HepG2 (cell line): ENCODE results near the gene SLC35B2. TPM values are rescaled to one million over a fixed set of nuclear protein-coding genes. Genes with fewer than 3 reads are reported as not detected.
A peak's percentile ranks its signal among the peaks of the same experiment; 100 is the strongest.

Experiments used
- HNRNPH1 ChIP-seq: fragments of 200-400 bp; formaldehyde crosslinking; optimal IDR thresholded peaks from 2 replicates; pipeline ENCODE3; 2017; ENCODE audit warnings: mild to moderate bottlenecking, low read depth, low read length
- MYNN ChIP-seq: sonication (generic); formaldehyde crosslinking; IDR thresholded peaks from 2 replicates; pipeline ENCODE4 v1.4.0; 2020; ENCODE audit warnings: mild to moderate bottlenecking, low read depth, missing genetic modification reagents
- NFYB ChIP-seq: sonication (generic); formaldehyde crosslinking; IDR thresholded peaks from 2 replicates; pipeline ENCODE4 v1.4.0; 2020; ENCODE audit warnings: missing genetic modification reagents
- RAD51 ChIP-seq: fragments of 450-650 bp; IDR thresholded peaks from 2 replicates; pipeline ENCODE4 v1.6.1; 2016; ENCODE audit warnings: borderline replicate concordance
- RXRA ChIP-seq: sonication (generic); formaldehyde crosslinking; IDR thresholded peaks from 2 replicates; pipeline ENCODE4 v1.5.1; 2020; ENCODE audit warnings: missing genetic modification reagents
- SIN3B ChIP-seq: fragments of 150-350 bp; IDR thresholded peaks from 2 replicates; pipeline ENCODE4 v1.6.1; 2014; ENCODE audit warnings: low read length
- SMARCE1 ChIP-seq: fragments of 450-650 bp; IDR thresholded peaks from 2 replicates; pipeline ENCODE4 v1.6.1; 2017; ENCODE audit warnings: borderline replicate concordance
- SOX6 ChIP-seq, 2 experiments: fragments of 450-650 bp in 1 of 2; sonication (generic) in 1 of 2; formaldehyde crosslinking in 1 of 2; IDR thresholded peaks; 2 replicates each; pipeline versions ENCODE4 v1.4.0 to v1.6.1; 2017 to 2020; ENCODE audit warnings: antibody characterized with exemption in 1 of 2, mild to moderate bottlenecking in 1 of 2, missing genetic modification reagents in 1 of 2
- TEAD3 ChIP-seq: optimal IDR thresholded peaks from 2 replicates; pipeline ENCODE3; 2016; ENCODE audit warnings: borderline replicate concordance
- TGIF2 ChIP-seq: IDR thresholded peaks from 2 replicates; pipeline ENCODE4 v1.6.1; 2016; ENCODE audit warnings: control low read depth, missing compliant biosample characterization
- TMF1 ChIP-seq: sonication (generic); formaldehyde crosslinking; IDR thresholded peaks from 2 replicates; pipeline ENCODE4 v1.8.1; 2022; ENCODE audit warnings: low read depth, missing genetic modification reagents
- ZNF331 ChIP-seq: sonication (generic); formaldehyde crosslinking; IDR thresholded peaks from 2 replicates; pipeline ENCODE4 v1.4.0; 2020; ENCODE audit warnings: missing genetic modification reagents
- ZNF558 ChIP-seq: sonication (generic); formaldehyde crosslinking; IDR thresholded peaks from 2 replicates; pipeline ENCODE4 v1.9.0; 2022; ENCODE audit warnings: mild to moderate bottlenecking, missing genetic modification reagents, borderline replicate concordance
- ZNF660 ChIP-seq: sonication (generic); formaldehyde crosslinking; IDR thresholded peaks from 2 replicates; pipeline ENCODE4 v1.5.1; 2020; ENCODE audit warnings: mild to moderate bottlenecking, low read depth, missing genetic modification reagents, borderline replicate concordance
- ZNF740 ChIP-seq: sonication (generic); formaldehyde crosslinking; IDR thresholded peaks from 2 replicates; pipeline ENCODE4 v1.4.0; 2020; ENCODE audit warnings: missing genetic modification reagents
- ZNF780A ChIP-seq: sonication (generic); formaldehyde crosslinking; IDR thresholded peaks from 2 replicates; pipeline ENCODE4 v1.8.0; 2022; ENCODE audit warnings: mild to moderate bottlenecking, missing genetic modification reagents, moderate library complexity
- ZNF792 ChIP-seq: IDR thresholded peaks from 2 replicates; pipeline ENCODE4 v1.6.1; 2016
- ZSCAN29 ChIP-seq: sonication (generic); formaldehyde crosslinking; conservative IDR thresholded peaks from 2 replicates; pipeline ENCODE4 v1.4.0; 2020; ENCODE audit warnings: mild to moderate bottlenecking, missing genetic modification reagents
- ZXDC ChIP-seq: sonication (generic); formaldehyde crosslinking; IDR thresholded peaks from 2 replicates; pipeline ENCODE4 v1.5.0; 2020; ENCODE audit warnings: mild to moderate bottlenecking, missing genetic modification reagents
- polyA plus RNA-seq, 8 experiments: library from polyadenylated mRNA; depleted of rRNA in 3 of 8; stranded (reverse) in 7 of 8; unstranded in 1 of 8; fragments of >200 nt; fragmentation: Illumina TruSeq in 4 of 8; extraction: Trizol in 4 of 8; gene quantifications; 2 replicates each; pipeline versions ENCODE4 v1.2.1 to v1.2.3, GENCODE V29; 2011 to 2016; ENCODE audit warnings: low read depth in 4 of 8, missing spikeins in 1 of 8, mixed read lengths in 1 of 8; ENCODE audit not compliant: insufficient read depth in 1 of 8
- total RNA-seq, 5 experiments: library from RNA; depleted of rRNA; stranded (reverse); fragments of >200 nt; fragmentation: Illumina TruSeq; extraction: Trizol; gene quantifications; 2 replicates each; pipeline ENCODE4 v1.2.3, GENCODE V29; 2016; ENCODE audit warnings: low read depth in 1 of 5
- TF ChIP-seq, protein P1 (sequence below), 2 experiments: fragments of 450-650 bp in 1 of 2; sonication (generic) in 1 of 2; formaldehyde crosslinking; IDR thresholded peaks; 2 replicates each; pipeline versions ENCODE4 v1.5.0 to v1.8.0; 2020 to 2022; ENCODE audit warnings: mild to moderate bottlenecking in 1 of 2, missing genetic modification reagents in 1 of 2
- TF ChIP-seq, protein P2 (sequence below): sonication (generic); formaldehyde crosslinking; IDR thresholded peaks from 2 replicates; pipeline ENCODE4 v1.4.0; 2020; ENCODE audit warnings: missing genetic modification reagents, borderline replicate concordance

Gene SLC35B2
- total and polyA plus RNA-seq, 2 of the 13 experiments (the other 11 are each of a cell fraction or from before 2014, with no cell fraction given) = 61.1 to 148 TPM

- TF ChIP-seq MYNN (CRISPR knock-in tag) (no peak), ZNF660 (CRISPR knock-in tag) (no peak), SIN3B (no peak), ZNF792 (peak; percentile 31; the same call in 1 of the 2 replicates), ZSCAN29 (CRISPR knock-in tag) (0 out of 2 replicates have a peak, but pooled peaks have one; percentile 73), TGIF2 (CRISPR knock-in tag) (no peak), SOX6 (IDR thresholded peaks at IDR 0.05) (no peak), SOX6 (CRISPR knock-in tag; IDR thresholded peaks at IDR 0.05) (peak; percentile 7; the same call in 1 of the 2 replicates), NFYB (CRISPR knock-in tag) (peak; percentile 34; the same call in 1 of the 2 replicates), RAD51 (no peak), ZNF780A (CRISPR knock-in tag) (no peak), RXRA (CRISPR knock-in tag) (no peak; the same call in 1 of the 2 replicates), SMARCE1 (no peak), ZXDC (CRISPR knock-in tag) (no peak), ZNF331 (CRISPR knock-in tag) (peak; percentile 45), HNRNPH1 (no peak), TMF1 (CRISPR knock-in tag) (no peak), ZNF558 (no peak), TEAD3 (CRISPR knock-in tag) (peak; percentile 64), ZNF740 (CRISPR knock-in tag) (no peak)
- TF ChIP-seq, protein P1, sequence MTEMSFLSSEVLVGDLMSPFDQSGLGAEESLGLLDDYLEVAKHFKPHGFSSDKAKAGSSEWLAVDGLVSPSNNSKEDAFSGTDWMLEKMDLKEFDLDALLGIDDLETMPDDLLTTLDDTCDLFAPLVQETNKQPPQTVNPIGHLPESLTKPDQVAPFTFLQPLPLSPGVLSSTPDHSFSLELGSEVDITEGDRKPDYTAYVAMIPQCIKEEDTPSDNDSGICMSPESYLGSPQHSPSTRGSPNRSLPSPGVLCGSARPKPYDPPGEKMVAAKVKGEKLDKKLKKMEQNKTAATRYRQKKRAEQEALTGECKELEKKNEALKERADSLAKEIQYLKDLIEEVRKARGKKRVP (CRISPR knock-in tag; IDR thresholded peaks at IDR 0.05) = no peak
- TF ChIP-seq, protein P2, sequence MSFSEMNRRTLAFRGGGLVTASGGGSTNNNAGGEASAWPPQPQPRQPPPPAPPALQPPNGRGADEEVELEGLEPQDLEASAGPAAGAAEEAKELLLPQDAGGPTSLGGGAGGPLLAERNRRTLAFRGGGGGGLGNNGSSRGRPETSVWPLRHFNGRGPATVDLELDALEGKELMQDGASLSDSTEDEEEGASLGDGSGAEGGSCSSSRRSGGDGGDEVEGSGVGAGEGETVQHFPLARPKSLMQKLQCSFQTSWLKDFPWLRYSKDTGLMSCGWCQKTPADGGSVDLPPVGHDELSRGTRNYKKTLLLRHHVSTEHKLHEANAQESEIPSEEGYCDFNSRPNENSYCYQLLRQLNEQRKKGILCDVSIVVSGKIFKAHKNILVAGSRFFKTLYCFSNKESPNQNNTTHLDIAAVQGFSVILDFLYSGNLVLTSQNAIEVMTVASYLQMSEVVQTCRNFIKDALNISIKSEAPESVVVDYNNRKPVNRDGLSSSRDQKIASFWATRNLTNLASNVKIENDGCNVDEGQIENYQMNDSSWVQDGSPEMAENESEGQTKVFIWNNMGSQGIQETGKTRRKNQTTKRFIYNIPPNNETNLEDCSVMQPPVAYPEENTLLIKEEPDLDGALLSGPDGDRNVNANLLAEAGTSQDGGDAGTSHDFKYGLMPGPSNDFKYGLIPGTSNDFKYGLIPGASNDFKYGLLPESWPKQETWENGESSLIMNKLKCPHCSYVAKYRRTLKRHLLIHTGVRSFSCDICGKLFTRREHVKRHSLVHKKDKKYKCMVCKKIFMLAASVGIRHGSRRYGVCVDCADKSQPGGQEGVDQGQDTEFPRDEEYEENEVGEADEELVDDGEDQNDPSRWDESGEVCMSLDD = no peak; the same call in 1 of the 2 replicates
Measured at GRCh38 chr6:44237021-44237812, 20.1 kb downstream of the SLC35B2 start (continued).
